GM12865 (cell line): ENCODE results near the gene RAET1G.

ENCODE experiments used
- DNase-seq: peaks from one replicate; pipeline ENCODE4 v3.0.0; 2010; ENCODE audit warnings: low read depth
- H3K4me3 ChIP-seq: 2 replicates; pipeline ENCODE4 v1.5.1; 2011; ENCODE audit warnings: mild to moderate bottlenecking, low read depth, low read length, control low read depth
- TF ChIP-seq, protein P1 (sequence below): IDR thresholded peaks from 2 replicates; pipeline ENCODE4 v1.5.1; 2011; ENCODE audit warnings: low read length, control low read depth, low read depth, inconsistent platforms; ENCODE audit not compliant: insufficient read depth; ENCODE audit errors: missing control alignments

RAET1G gene

GRCh38 chr6:149936743-149937142, 13.8 kb upstream of the RAET1G start:
- H3K4me3 ChIP-seq: no peak overlapping the region
- no peak for DNase-seq
- TF ChIP-seq, protein P1, sequence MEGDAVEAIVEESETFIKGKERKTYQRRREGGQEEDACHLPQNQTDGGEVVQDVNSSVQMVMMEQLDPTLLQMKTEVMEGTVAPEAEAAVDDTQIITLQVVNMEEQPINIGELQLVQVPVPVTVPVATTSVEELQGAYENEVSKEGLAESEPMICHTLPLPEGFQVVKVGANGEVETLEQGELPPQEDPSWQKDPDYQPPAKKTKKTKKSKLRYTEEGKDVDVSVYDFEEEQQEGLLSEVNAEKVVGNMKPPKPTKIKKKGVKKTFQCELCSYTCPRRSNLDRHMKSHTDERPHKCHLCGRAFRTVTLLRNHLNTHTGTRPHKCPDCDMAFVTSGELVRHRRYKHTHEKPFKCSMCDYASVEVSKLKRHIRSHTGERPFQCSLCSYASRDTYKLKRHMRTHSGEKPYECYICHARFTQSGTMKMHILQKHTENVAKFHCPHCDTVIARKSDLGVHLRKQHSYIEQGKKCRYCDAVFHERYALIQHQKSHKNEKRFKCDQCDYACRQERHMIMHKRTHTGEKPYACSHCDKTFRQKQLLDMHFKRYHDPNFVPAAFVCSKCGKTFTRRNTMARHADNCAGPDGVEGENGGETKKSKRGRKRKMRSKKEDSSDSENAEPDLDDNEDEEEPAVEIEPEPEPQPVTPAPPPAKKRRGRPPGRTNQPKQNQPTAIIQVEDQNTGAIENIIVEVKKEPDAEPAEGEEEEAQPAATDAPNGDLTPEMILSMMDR: no peak

DNA sequence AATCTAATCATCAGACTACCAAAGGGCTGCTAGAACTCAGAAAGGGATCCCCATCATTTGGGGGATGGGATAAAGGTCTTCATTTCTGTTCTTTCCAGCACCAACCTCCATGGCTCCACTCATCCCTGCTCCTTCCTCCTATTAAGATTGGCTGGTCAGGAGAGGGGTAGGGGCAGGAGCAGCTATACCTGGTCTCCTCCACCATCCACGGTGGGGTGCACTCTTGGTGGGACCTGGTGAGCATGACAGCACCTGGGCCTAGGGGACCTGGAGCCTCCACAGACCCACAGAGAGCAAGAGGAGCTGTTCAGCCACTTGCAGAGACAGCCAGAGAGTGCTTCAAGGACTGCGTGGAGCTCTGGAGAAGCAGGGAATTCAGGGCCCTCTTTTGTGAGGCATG, 12.7 kb upstream of the RAET1G start:
- no peak for DNase-seq
- TF ChIP-seq, protein P1: no peak
- no peak overlapping the region for H3K4me3 ChIP-seq

DNA sequence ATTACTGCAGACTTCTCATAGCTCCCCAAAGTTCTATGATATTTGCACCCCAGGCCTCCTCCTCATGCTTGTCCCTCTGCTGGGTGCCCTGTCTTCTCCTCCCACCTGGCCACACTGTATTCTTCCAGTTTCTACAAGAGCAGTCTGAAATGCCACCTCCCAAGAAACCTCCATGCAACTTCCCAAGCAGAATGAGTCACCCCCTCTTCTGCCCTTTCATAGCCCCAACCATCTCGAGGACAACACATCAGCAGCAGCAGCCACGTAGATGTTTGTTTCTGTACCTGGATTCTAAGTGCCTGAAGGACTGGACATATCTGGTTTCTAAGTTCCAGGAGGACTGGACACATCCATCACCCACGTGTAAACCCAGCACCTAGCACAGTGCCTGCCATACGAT, 12.3 kb upstream of the RAET1G start:
- DNase-seq: no peak
- H3K4me3 ChIP-seq: no peak overlapping the region
- TF ChIP-seq, protein P1: no peak

DNA sequence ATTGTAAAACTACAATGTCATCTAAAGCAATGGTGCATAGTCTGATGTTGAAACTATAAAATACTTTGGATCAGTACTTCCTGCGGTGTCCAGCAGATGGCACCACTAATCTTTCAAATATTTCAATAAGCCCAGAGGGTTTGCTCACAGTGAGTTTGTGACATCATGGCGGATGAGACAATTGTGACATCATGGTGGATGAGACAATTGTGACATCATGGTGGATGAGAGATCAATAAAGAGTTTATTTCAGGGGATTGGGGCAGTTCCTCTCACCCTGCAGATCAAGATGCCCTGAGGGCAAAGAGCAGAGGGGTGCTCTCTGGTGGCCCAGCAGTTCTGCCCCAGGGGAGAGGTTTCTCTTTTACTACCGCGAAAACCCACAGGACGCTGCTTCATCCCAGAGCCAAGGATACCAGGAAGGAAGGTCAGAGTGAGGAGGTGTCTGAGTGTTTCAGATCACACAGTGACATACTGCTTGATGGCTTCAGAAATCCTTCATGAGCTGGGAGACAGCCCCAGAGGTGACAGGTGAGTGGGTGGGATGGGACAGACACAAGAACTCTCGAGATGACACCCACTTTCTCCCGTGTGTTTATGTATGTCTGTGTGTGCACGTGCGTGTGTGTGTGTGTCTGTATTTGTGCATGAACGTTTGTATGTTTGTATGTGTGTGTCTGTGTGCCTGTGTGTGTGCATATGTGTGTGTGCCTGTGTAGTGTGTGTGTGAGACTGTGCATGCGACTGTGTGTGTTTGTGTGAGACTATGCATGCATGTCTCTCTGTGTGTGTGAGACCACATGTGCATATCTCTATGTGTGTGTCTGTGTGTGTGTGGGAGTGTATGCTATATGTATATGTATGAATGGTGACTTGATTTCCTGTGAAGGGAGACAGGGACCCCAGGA, 11.6 kb upstream of the RAET1G start:
- no peak overlapping the region for H3K4me3 ChIP-seq
- TF ChIP-seq, protein P1: peak; percentile 59
- DNase-seq: peak; percentile 70

DNA sequence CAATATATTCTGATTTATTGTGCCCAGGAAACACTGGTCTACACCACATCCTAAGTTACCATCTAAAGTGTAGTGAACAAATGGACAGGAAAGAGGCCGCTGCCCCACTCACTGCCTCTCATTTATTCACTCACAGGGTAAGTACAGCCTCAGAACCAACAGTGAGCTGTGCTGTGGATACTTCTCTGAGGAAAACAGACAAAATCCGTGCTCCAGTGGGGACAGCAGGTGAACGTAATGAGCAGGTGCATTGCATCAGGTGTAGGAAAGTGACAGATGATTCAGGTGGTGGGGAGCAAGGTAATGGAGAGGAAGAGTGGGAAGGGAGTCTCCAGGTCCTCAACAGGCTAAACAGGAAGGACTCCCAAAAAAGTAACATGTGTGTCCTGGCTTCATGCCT, 10.5 kb upstream of the RAET1G start:
- TF ChIP-seq, protein P1: no peak
- H3K4me3 ChIP-seq: no peak overlapping the region
- no peak for DNase-seq

DNA sequence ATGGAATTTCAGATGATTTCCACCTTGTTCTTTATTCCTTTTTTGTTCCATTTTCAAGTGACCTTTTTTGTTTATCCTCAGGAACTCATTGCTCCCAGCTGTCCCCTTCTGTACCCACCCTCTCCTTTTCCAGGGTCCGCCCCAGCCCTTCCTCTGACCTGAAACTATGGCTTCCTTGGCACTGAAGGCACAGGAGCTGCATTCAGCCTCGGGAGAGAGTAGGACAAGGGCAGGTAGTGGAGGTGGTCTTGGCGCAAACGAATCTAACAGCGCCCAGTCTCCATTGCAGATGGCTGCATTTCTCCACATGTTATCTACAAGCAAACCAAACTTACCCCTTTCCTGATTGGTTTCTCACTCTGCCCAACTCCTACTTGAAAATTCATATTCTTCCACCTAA, 10.1 kb upstream of the RAET1G start:
- TF ChIP-seq, protein P1: no peak
- H3K4me3 ChIP-seq: no peak overlapping the region
- no peak for DNase-seq

- TF ChIP-seq, protein P1: no peak
- H3K4me3 ChIP-seq: no peak overlapping the region
- DNase-seq: no peak
Observed at GRCh38 chr6:149931501-149931900, 8.6 kb upstream of the RAET1G start.
